ENCODE results near the gene LATS2.
A peak's percentile ranks its signal among the peaks of the same experiment; 100 is the strongest.

The LATS2 gene

GRCh38 chr13:21061029-21061763 is at the start of gene LATS2:
LATS2 (minus strand) TSS chr13:21061586; CDS start chr13:21046026, 15,560 bp downstream.
- DNase-seq (ENCODE audit: extremely low spot score): peak; percentile 80
- ChIA-PET POLR2A (interaction anchor here (1.4 to 1.5 kb wide), 3 partner anchors 9 to 17 kb away, joined by 3 to 5 read pairs (median 4); no protein-coding TSS in a partner anchor), CTCF (interaction anchor here (0.8 to 1.3 kb wide), 2 partner anchors 115 to 119 kb away, joined by 3 to 8 read pairs; partner anchors contain the start of genes MRPL57 and SKA3)
- TF ChIP-seq L3MBTL2 (conservative IDR thresholded peaks at IDR 0.05): no peak
- TF ChIP-seq PKNOX1 (IDR thresholded peaks at IDR 0.05): peak; percentile 60

- no peak for DNase-seq (ENCODE audit: extremely low spot score)
- ChIA-PET POLR2A (interaction anchor here (2.4 kb wide), 1 partner anchor 68 kb away, joined by 8 read pairs; the partner anchor contains the start of genes MRPL57 and SKA3), CTCF (no interaction called here)
- TF ChIP-seq ELF4 (IDR thresholded peaks at IDR 0.05) (no peak), ARNT (IDR thresholded peaks at IDR 0.05) (no peak), FOXM1 (IDR thresholded peaks at IDR 0.05; ENCODE audit: borderline replicate concordance) (no peak), TARDBP (IDR thresholded peaks at IDR 0.05) (no peak), LEF1 (IDR thresholded peaks at IDR 0.05; ENCODE audit: borderline replicate concordance) (no peak), SP1 (IDR thresholded peaks at IDR 0.05) (no peak), CTBP1 (IDR thresholded peaks at IDR 0.05; ENCODE audit: borderline replicate concordance) (no peak), FOXK2 (IDR thresholded peaks at IDR 0.05) (no peak)
These were observed 47.8 kb upstream of the LATS2 start for GRCh38 chr13:21109168-21109567.

GRCh38 chr13:21106089-21106488 is 44.7 kb upstream of the LATS2 start:
- CTCF ChIA-PET: no interaction called here
- no peak for DNase-seq (ENCODE audit: extremely low spot score)
- no peak for TF ChIP-seq PKNOX1 (IDR thresholded peaks at IDR 0.05)
- no peak for TF ChIP-seq FOXM1 (IDR thresholded peaks at IDR 0.05; ENCODE audit: borderline replicate concordance)
- TF ChIP-seq ARNT (IDR thresholded peaks at IDR 0.05): no peak
- no peak for TF ChIP-seq SUZ12 (IDR thresholded peaks at IDR 0.05)
- no peak for TF ChIP-seq NFRKB (IDR thresholded peaks at IDR 0.05)
- TF ChIP-seq ZNF384 (IDR thresholded peaks at IDR 0.05): no peak
- TF ChIP-seq FOXA1 (IDR thresholded peaks at IDR 0.05): no peak
- no peak for TF ChIP-seq TARDBP (IDR thresholded peaks at IDR 0.05)
- TF ChIP-seq LEF1 (IDR thresholded peaks at IDR 0.05; ENCODE audit: borderline replicate concordance): no peak
- TF ChIP-seq HDGF (IDR thresholded peaks at IDR 0.05; ENCODE audit: borderline replicate concordance): no peak
- POLR2A ChIA-PET: no interaction called here

GRCh38 chr13:21104199-21105019 is 43.0 kb upstream of the LATS2 start:
- ChIA-PET POLR2A (no interaction called here), CTCF (interaction anchor here (0.9 kb wide), 1 partner anchor 161 kb away, joined by 3 read pairs; no protein-coding TSS in a partner anchor)
- no peak for DNase-seq (ENCODE audit: extremely low spot score)
- TF ChIP-seq L3MBTL2 (conservative IDR thresholded peaks at IDR 0.05) (no peak), FOXA1 (IDR thresholded peaks at IDR 0.05) (no peak), BHLHE40 (IDR thresholded peaks at IDR 0.05; ENCODE audit: borderline replicate concordance) (no peak), SP1 (IDR thresholded peaks at IDR 0.05) (no peak), FOXM1 (IDR thresholded peaks at IDR 0.05; ENCODE audit: borderline replicate concordance) (no peak), PKNOX1 (IDR thresholded peaks at IDR 0.05) (no peak), SUZ12 (IDR thresholded peaks at IDR 0.05) (no peak), ARNT (IDR thresholded peaks at IDR 0.05) (no peak), FOXK2 (IDR thresholded peaks at IDR 0.05) (no peak), ELF4 (IDR thresholded peaks at IDR 0.05) (no peak), HDGF (IDR thresholded peaks at IDR 0.05; ENCODE audit: borderline replicate concordance) (no peak), LEF1 (IDR thresholded peaks at IDR 0.05; ENCODE audit: borderline replicate concordance) (no peak), CTBP1 (IDR thresholded peaks at IDR 0.05; ENCODE audit: borderline replicate concordance) (no peak), ZNF384 (IDR thresholded peaks at IDR 0.05) (no peak)

GRCh38 chr13:21101865-21102576 is 40.6 kb upstream of the LATS2 start:
- DNase-seq (ENCODE audit: extremely low spot score): no peak
- CTCF ChIA-PET: interaction anchor here (0.6 kb wide), 1 partner anchor 259 kb away, joined by 3 read pairs; no protein-coding TSS in a partner anchor
- POLR2A ChIA-PET: no interaction called here
- TF ChIP-seq SUZ12 (IDR thresholded peaks at IDR 0.05) (no peak), BHLHE40 (IDR thresholded peaks at IDR 0.05; ENCODE audit: borderline replicate concordance) (no peak), TARDBP (IDR thresholded peaks at IDR 0.05) (no peak), FOXK2 (IDR thresholded peaks at IDR 0.05) (no peak), LEF1 (IDR thresholded peaks at IDR 0.05; ENCODE audit: borderline replicate concordance) (no peak), NFRKB (IDR thresholded peaks at IDR 0.05) (no peak), ARNT (IDR thresholded peaks at IDR 0.05) (no peak), HDGF (IDR thresholded peaks at IDR 0.05; ENCODE audit: borderline replicate concordance) (no peak), ELF4 (IDR thresholded peaks at IDR 0.05) (no peak), FOXA1 (IDR thresholded peaks at IDR 0.05) (no peak), SP1 (IDR thresholded peaks at IDR 0.05) (no peak)
